Transverse colon (tissue), 4 donors: ENCODE data around the gene TTC9B.

Experiments
- CTCF ChIP-seq, 5 experiments: fragments of 200-600 bp in 3 of 5; fragments of 450-650 bp in 2 of 5; sonication (generic) in 3 of 5; IDR thresholded peaks; 1 replicate in 2 of 5; 2 replicates in 3 of 5; pipeline ENCODE4 v1.5.1; 2016 to 2017; ENCODE audit warnings: antibody characterized with exemption in 5 of 5, inconsistent platforms in 3 of 5, mild to moderate bottlenecking in 2 of 5, moderate library complexity in 1 of 5
- EP300 ChIP-seq: sonication (generic); formaldehyde crosslinking; IDR thresholded peaks from one replicate; pipeline ENCODE4 v1.6.1; 2017; ENCODE audit warnings: antibody characterized with exemption, low read depth
- POLR2A ChIP-seq: fragments of 450-650 bp; IDR thresholded peaks from one replicate; pipeline ENCODE4 v1.6.1; 2016; ENCODE audit warnings: antibody characterized with exemption, mild to moderate bottlenecking, moderate library complexity
- POLR2AphosphoS5 ChIP-seq, 3 donors: sonication (generic); formaldehyde crosslinking; IDR thresholded peaks; one replicate each; pipeline ENCODE4 v1.6.1; 2016; ENCODE audit warnings: antibody characterized with exemption in 3 of 3

- no peak for TF ChIP-seq CTCF (IDR thresholded peaks at IDR 0.05)
- no peak for TF ChIP-seq POLR2A
- no peak for TF ChIP-seq POLR2AphosphoS5 (IDR thresholded peaks at IDR 0.05)
- no peak for TF ChIP-seq EP300
Measured at GRCh38 chr19:40243181-40243580, 25.0 kb upstream of the TTC9B start.
